Sigmoid colon (tissue), 7 donors: ENCODE results near the gene ST6GALNAC3. TPM values are rescaled to one million over a fixed set of nuclear protein-coding genes. Genes with fewer than 3 reads are reported as not detected.

Experiments
- DNase-seq: peaks from one replicate; pipeline ENCODE4 v3.0.0-alpha.2; 2019
- H3K27ac ChIP-seq, 4 donors: fragments of 200-600 bp; sonication (generic); one replicate each; pipeline ENCODE4 v1.5.1; 2016 to 2019; ENCODE audit warnings: mild to moderate bottlenecking in 1 of 4
- H3K27me3 ChIP-seq, 3 donors: fragments of 200-600 bp; sonication (generic); one replicate each; pipeline ENCODE4 v1.5.1; 2019; ENCODE audit warnings: mild to moderate bottlenecking in 1 of 3
- H3K36me3 ChIP-seq, 4 donors: fragments of 200-600 bp; sonication (generic); one replicate each; pipeline ENCODE4 v1.5.1; 2016 to 2019
- H3K4me1 ChIP-seq, 4 donors: fragments of 200-600 bp; sonication (generic); one replicate each; pipeline ENCODE4 v1.5.1; 2017 to 2019
- H3K4me3 ChIP-seq, 4 donors: fragments of 200-600 bp; sonication (generic); one replicate each; pipeline ENCODE4 v1.5.1; 2017 to 2019; ENCODE audit warnings: mild to moderate bottlenecking in 2 of 4, moderate library complexity in 1 of 4
- H3K9me3 ChIP-seq, 4 donors: fragments of 200-600 bp in 3 of 4; sonication (generic) in 3 of 4; one replicate each; pipeline versions ENCODE4 v1.5.1 to v1.6.1; 2013 to 2019
- EP300 ChIP-seq, 4 donors: sonication (generic); formaldehyde crosslinking; IDR thresholded peaks; one replicate each; pipeline ENCODE4 v1.6.1; 2017; ENCODE audit warnings: antibody characterized with exemption in 4 of 4
- POLR2A ChIP-seq, 2 donors: fragments of 450-650 bp; IDR thresholded peaks; one replicate each; pipeline ENCODE4 v1.6.1; 2016; ENCODE audit warnings: antibody characterized with exemption in 2 of 2, mild to moderate bottlenecking in 2 of 2, moderate library complexity in 2 of 2
- POLR2AphosphoS5 ChIP-seq, 4 donors: sonication (generic); formaldehyde crosslinking; IDR thresholded peaks; one replicate each; pipeline ENCODE4 v1.6.1; 2017; ENCODE audit warnings: antibody characterized with exemption in 4 of 4
- WGBS, 2 donors: extraction: QIAGEN DNeasy Blood & Tissue Kit; methylation state at CpG; one replicate each; pipeline ENCODE4 v1.1.7; 2013; 5-methylcytosine and 5-hydroxymethylcytosine counted together
- intact Hi-C: fragments of 100-400 bp; cut with DNase I; formaldehyde crosslinking; loops from one replicate; pipeline ENCODE4 v1.15.1; 2023
- polyA plus RNA-seq, 3 donors: library from polyadenylated mRNA; stranded (reverse); fragments of 200-250 nt; gene quantifications; one replicate each; pipeline ENCODE4 v1.2.3, GENCODE V29; 2013
- total RNA-seq, 4 donors: library from RNA; depleted of rRNA; stranded (reverse); fragments of >200 nt; gene quantifications; one replicate each; pipeline ENCODE4 v1.1.0, GENCODE V29; 2016
- TF ChIP-seq, protein P1 (sequence below), 4 experiments: fragments of 450-650 bp in 3 of 4; fragments of 200-600 bp in 1 of 4; IDR thresholded peaks; one replicate each; pipeline ENCODE4 v1.5.1; 2016 to 2019; ENCODE audit warnings: antibody characterized with exemption in 4 of 4, mild to moderate bottlenecking in 3 of 4, moderate library complexity in 2 of 4
- donor health status: healthy with polysubstance abuse.
- donor health status: Bipolar disorder and iron deficiency.
- donor health status: healthy.

Gene ST6GALNAC3
- total RNA-seq (1 to 10 TPM; 1.9 to 7.5 (median 4.3) TPM), polyA plus RNA-seq (1 to 10 TPM; 1.6 to 2.5 (median 1.8) TPM)

DNA sequence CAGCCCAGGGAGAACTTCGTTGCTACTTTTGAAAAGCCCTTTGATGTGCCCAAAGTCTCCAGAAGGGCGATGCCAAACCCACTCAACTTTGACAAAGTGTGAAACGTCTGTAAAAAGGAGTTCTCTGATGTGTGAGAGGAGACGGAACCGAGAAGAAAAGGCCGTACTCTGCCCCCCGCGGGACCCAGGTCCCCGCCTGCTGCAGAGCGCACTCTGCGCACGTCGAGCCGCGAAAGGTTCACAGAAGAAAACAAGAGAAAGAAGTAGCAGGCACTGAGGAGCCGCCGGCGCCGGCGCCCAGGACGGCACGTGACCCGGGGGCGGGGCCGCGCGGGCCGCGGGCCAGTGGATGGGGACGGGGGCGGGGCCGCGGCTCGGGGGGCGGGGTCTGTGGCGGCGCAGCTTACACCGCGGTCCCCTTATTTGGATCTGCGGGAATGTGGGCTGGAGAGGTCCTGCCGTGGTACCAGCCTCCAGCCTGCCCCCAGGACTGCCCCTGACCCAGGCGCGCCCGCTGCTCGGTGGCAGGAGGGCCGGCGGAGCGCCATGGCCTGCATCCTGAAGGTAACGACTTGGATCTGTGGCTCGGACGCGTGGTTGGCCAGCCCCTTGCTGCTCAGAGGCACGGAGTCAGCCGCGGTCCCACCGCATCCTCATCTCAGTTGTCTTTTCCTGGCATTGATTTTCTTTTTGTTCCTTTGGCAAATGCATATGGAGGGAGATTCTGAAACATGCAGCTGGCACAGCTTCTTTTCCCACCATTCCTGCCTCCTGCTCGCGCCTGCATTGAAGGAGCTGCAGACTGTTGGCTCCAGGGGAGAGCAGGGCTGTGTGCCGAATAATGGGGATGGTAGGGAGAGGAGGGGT lies at the start of gene ST6GALNAC3:
TSS of gene ST6GALNAC3 (plus strand) at position 426 of the 867 bp plus-strand sequence.
- TF ChIP-seq EP300 (IDR thresholded peaks at IDR 0.05) (no peak), POLR2AphosphoS5 (IDR thresholded peaks at IDR 0.05) (peak; percentile 46 to 85 (median 79))
- intact Hi-C loops: no loop called here
- no peaks in the 10 kb centered on the region for H3K36me3 ChIP-seq

DNA sequence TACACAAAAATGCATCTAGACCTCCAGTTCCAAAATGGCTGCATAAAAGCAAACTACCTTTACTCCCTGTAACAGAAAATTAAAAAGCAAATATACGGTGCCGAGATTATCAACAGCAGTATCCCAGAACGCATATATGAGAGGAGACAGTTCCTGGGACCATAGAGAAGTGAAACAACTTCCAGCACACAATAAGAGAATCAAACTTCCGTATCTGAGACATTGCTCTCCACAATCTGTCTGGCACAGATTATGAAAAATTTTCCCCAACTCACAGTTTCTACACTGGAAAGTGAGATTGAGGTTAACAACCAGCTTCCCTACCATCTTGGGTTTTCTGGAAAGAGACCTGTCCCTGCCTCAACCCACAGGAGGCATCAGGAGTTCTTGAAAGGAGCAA lies 47.2 kb upstream of the ST6GALNAC3 start:
- intact Hi-C loops: no loop called here
- no peaks in the 10 kb centered on the region for H3K9me3 ChIP-seq
- no peaks in the 10 kb centered on the region for H3K27me3 ChIP-seq
- H3K4me1 ChIP-seq: no peaks in the 10 kb centered on the region
- no peaks in the 10 kb centered on the region for H3K36me3 ChIP-seq
- no peak overlapping the region for H3K4me3 ChIP-seq
- no peak for TF ChIP-seq POLR2A (IDR thresholded peaks at IDR 0.05)
- H3K27ac ChIP-seq: no peak overlapping the region
- no peak for DNase-seq
- WGBS, 2 donors: 92% methylated on average over 4 of the region's 4 CpGs

More for the DNA sequence above, at the start of gene ST6GALNAC3:
- peak within 1 kb of the TSS; percentile 72 to 80 (median 78) for H3K27ac ChIP-seq
- no peaks in the 10 kb centered on the region for H3K27me3 ChIP-seq
- H3K9me3 ChIP-seq: no peaks in the 10 kb centered on the region
- peak within 1 kb of the TSS; percentile 49 to 76 (median 68) for H3K4me3 ChIP-seq
- peaks cover 0 to 25% (median 17%) of the 10 kb centered on the region in 4 donors for H3K4me1 ChIP-seq
- peak; percentile 88 for DNase-seq
- 1 to 2% methylated on average over 59 of the region's 59 CpGs for WGBS, 2 donors

DNA sequence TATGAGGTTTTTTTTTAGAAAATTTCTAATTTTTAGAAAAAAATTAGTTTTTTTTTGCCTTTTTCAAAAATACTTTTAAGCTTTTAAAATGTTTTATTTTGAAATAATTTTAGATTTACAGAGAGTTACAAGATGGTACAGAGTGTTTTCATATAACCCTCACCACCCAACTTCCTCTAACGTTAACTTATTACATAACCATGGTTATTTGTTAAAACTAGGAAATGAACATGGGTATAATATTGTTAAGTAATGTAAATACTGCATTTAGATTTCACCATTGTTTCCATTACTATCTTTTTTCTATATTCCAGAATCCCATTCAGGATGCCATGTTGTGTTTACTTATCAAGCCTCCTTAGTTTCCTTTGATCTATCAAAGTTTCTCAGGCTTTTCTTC lies 45.2 kb upstream of the ST6GALNAC3 start:
- TF ChIP-seq EP300 (IDR thresholded peaks at IDR 0.05) (no peak), POLR2A (IDR thresholded peaks at IDR 0.05) (no peak), POLR2AphosphoS5 (IDR thresholded peaks at IDR 0.05) (no peak)
- TF ChIP-seq, protein P1, sequence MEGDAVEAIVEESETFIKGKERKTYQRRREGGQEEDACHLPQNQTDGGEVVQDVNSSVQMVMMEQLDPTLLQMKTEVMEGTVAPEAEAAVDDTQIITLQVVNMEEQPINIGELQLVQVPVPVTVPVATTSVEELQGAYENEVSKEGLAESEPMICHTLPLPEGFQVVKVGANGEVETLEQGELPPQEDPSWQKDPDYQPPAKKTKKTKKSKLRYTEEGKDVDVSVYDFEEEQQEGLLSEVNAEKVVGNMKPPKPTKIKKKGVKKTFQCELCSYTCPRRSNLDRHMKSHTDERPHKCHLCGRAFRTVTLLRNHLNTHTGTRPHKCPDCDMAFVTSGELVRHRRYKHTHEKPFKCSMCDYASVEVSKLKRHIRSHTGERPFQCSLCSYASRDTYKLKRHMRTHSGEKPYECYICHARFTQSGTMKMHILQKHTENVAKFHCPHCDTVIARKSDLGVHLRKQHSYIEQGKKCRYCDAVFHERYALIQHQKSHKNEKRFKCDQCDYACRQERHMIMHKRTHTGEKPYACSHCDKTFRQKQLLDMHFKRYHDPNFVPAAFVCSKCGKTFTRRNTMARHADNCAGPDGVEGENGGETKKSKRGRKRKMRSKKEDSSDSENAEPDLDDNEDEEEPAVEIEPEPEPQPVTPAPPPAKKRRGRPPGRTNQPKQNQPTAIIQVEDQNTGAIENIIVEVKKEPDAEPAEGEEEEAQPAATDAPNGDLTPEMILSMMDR (IDR thresholded peaks at IDR 0.05): no peak
- DNase-seq: no peak
- Histone ChIP-seq H3K27ac (no peak overlapping the region), H3K4me1 (no peaks in the 10 kb centered on the region), H3K27me3 (no peaks in the 10 kb centered on the region), H3K4me3 (no peak overlapping the region), H3K36me3 (no peaks in the 10 kb centered on the region), H3K9me3 (no peaks in the 10 kb centered on the region)
- intact Hi-C loops: no loop called here
- 70 to 95% methylated on average over 1 of the region's 1 CpG for WGBS, 2 donors

GRCh38 chr1:76031496-76031895 lies 43.0 kb upstream of the ST6GALNAC3 start:
- TF ChIP-seq POLR2A (IDR thresholded peaks at IDR 0.05) (no peak), POLR2AphosphoS5 (IDR thresholded peaks at IDR 0.05) (no peak), EP300 (IDR thresholded peaks at IDR 0.05) (no peak)
- TF ChIP-seq, protein P1 (IDR thresholded peaks at IDR 0.05): no peak
- no peaks in the 10 kb centered on the region for H3K27me3 ChIP-seq
- no peak for DNase-seq
- intact Hi-C loops: no loop called here
- WGBS, 2 donors: 78 to 83% methylated on average over 2 of the region's 2 CpGs
- no peak overlapping the region for H3K27ac ChIP-seq
- no peaks in the 10 kb centered on the region for H3K4me1 ChIP-seq
- H3K36me3 ChIP-seq: no peaks in the 10 kb centered on the region
- no peak overlapping the region for H3K4me3 ChIP-seq
- H3K9me3 ChIP-seq: no peaks in the 10 kb centered on the region

GRCh38 chr1:76033800-76034475 lies 40.6 kb upstream of the ST6GALNAC3 start:
- Histone ChIP-seq H3K4me3 (no peak overlapping the region), H3K36me3 (no peaks in the 10 kb centered on the region), H3K27ac (no peak overlapping the region), H3K4me1 (no peaks in the 10 kb centered on the region), H3K27me3 (no peaks in the 10 kb centered on the region), H3K9me3 (no peaks in the 10 kb centered on the region)
- TF ChIP-seq EP300 (IDR thresholded peaks at IDR 0.05): no peak
- TF ChIP-seq POLR2AphosphoS5 (IDR thresholded peaks at IDR 0.05): no peak
- no peak for TF ChIP-seq POLR2A (IDR thresholded peaks at IDR 0.05)
- TF ChIP-seq, protein P1 (IDR thresholded peaks at IDR 0.05): no peak
- 88 to 93% methylated on average over 3 of the region's 3 CpGs for WGBS, 2 donors
- intact Hi-C loops: no loop called here
- DNase-seq: no peak
